ENCODE data around the gene MARS1. TPM values are rescaled to one million over a fixed set of nuclear protein-coding genes. Genes with fewer than 3 reads are reported as not detected.
"Not testable (repeated sequence)": the region's sequence is repeated elsewhere in the genome, so short reads cannot be mapped to it uniquely, and the experiment has no call there.

MARS1 gene
- total RNA-seq, 1 donor from 2014 or later: 350 TPM

- no peak for DNase-seq (ENCODE audit: low spot score)
- TF ChIP-seq CTCF (IDR thresholded peaks at IDR 0.05): no peak
- no peak overlapping the region for H3K27ac Mint-ChIP-seq (ENCODE audit: unreplicated experiment)
- no peaks in the 10 kb centered on the region for H3K9me3 Mint-ChIP-seq (ENCODE audit: low read depth)
- peaks cover 41% of the 10 kb centered on the region for H3K36me3 Mint-ChIP-seq (ENCODE audit: low read depth)
- peaks cover 7% of the 10 kb centered on the region for H3K4me1 Mint-ChIP-seq (ENCODE audit: low read depth)
- H3K27me3 Mint-ChIP-seq (ENCODE audit: low read depth): no peaks in the 10 kb centered on the region
- H3K4me3 Mint-ChIP-seq (ENCODE audit: unreplicated experiment): no peak overlapping the region
These were observed 23.9 kb downstream of the MARS1 start for GRCh38 chr12:57511588-57512325.

- Mint-ChIP-seq H3K27me3 (ENCODE audit: low read depth) (no peaks in the 10 kb centered on the region), H3K27ac (ENCODE audit: unreplicated experiment) (no peak overlapping the region), H3K9me3 (ENCODE audit: low read depth) (no peaks in the 10 kb centered on the region), H3K4me3 (ENCODE audit: unreplicated experiment) (no peak overlapping the region), H3K36me3 (ENCODE audit: low read depth) (peaks cover 50% of the 10 kb centered on the region), H3K4me1 (ENCODE audit: low read depth) (peaks cover 16% of the 10 kb centered on the region)
- TF ChIP-seq CTCF (IDR thresholded peaks at IDR 0.05): no peak
- no peak for DNase-seq (ENCODE audit: low spot score)
These were observed 24.8 kb downstream of the MARS1 start for GRCh38 chr12:57512665-57513064.

- no peak for TF ChIP-seq CTCF (IDR thresholded peaks at IDR 0.05)
- Mint-ChIP-seq H3K27me3 (ENCODE audit: low read depth) (no peaks in the 10 kb centered on the region), H3K4me1 (ENCODE audit: low read depth) (peaks cover 22% of the 10 kb centered on the region), H3K27ac (ENCODE audit: unreplicated experiment) (peak overlapping the region; percentile 37), H3K9me3 (ENCODE audit: low read depth) (no peaks in the 10 kb centered on the region), H3K4me3 (ENCODE audit: unreplicated experiment) (no peak overlapping the region), H3K36me3 (ENCODE audit: low read depth) (peaks cover 51% of the 10 kb centered on the region)
- DNase-seq (ENCODE audit: low spot score): no peak
These were observed 25.4 kb downstream of the MARS1 start for GRCh38 chr12:57513266-57513665.

- H3K4me3 Mint-ChIP-seq (ENCODE audit: unreplicated experiment); H3K9me3 Mint-ChIP-seq (ENCODE audit: low read depth); DNase-seq (ENCODE audit: low spot score); H3K27me3 Mint-ChIP-seq (ENCODE audit: low read depth): not testable (repeated sequence)
- Mint-ChIP-seq H3K27ac (ENCODE audit: unreplicated experiment) (peak overlapping the region; percentile 32), H3K36me3 (ENCODE audit: low read depth) (peaks cover 54% of the 10 kb centered on the region), H3K4me1 (ENCODE audit: low read depth) (peaks cover 26% of the 10 kb centered on the region)
These were observed 25.8 kb downstream of the MARS1 start for GRCh38 chr12:57513677-57514076.

- not testable (repeated sequence) for H3K9me3 Mint-ChIP-seq (ENCODE audit: low read depth); H3K27me3 Mint-ChIP-seq (ENCODE audit: low read depth); DNase-seq (ENCODE audit: low spot score); H3K4me3 Mint-ChIP-seq (ENCODE audit: unreplicated experiment)
- peak overlapping the region; percentile 57 for H3K27ac Mint-ChIP-seq (ENCODE audit: unreplicated experiment)
- peaks cover 31% of the 10 kb centered on the region for H3K4me1 Mint-ChIP-seq (ENCODE audit: low read depth)
- H3K36me3 Mint-ChIP-seq (ENCODE audit: low read depth): peaks cover 59% of the 10 kb centered on the region
These were observed 26.4 kb downstream of the MARS1 start for GRCh38 chr12:57514246-57514645.

- H3K4me1 Mint-ChIP-seq (ENCODE audit: low read depth): peaks cover 36% of the 10 kb centered on the region
- no peak for TF ChIP-seq CTCF (IDR thresholded peaks at IDR 0.05)
- H3K9me3 Mint-ChIP-seq (ENCODE audit: low read depth): no peaks in the 10 kb centered on the region
- no peak for DNase-seq (ENCODE audit: low spot score)
- H3K27ac Mint-ChIP-seq (ENCODE audit: unreplicated experiment): peak overlapping the region; percentile 74
- H3K36me3 Mint-ChIP-seq (ENCODE audit: low read depth): peaks cover 60% of the 10 kb centered on the region
- no peak overlapping the region for H3K4me3 Mint-ChIP-seq (ENCODE audit: unreplicated experiment)
- no peaks in the 10 kb centered on the region for H3K27me3 Mint-ChIP-seq (ENCODE audit: low read depth)
These were observed 27.0 kb downstream of the MARS1 start for GRCh38 chr12:57514720-57515407.

Data from chondrocyte (in vitro differentiated cells).